Measurements from ENCODE around the gene PCSK5. TPM values are rescaled to one million over a fixed set of nuclear protein-coding genes. Genes with fewer than 3 reads are reported as not detected.

PCSK5 gene
- total RNA-seq, 2 experiments from 2014 or later: 1.6 to 1.9 TPM

GRCh38 chr9:75914883-75915452, 24.5 kb downstream of the PCSK5 start:
- CTCF ChIA-PET: no interaction called here
- POLR2A ChIA-PET: no interaction called here

DNA sequence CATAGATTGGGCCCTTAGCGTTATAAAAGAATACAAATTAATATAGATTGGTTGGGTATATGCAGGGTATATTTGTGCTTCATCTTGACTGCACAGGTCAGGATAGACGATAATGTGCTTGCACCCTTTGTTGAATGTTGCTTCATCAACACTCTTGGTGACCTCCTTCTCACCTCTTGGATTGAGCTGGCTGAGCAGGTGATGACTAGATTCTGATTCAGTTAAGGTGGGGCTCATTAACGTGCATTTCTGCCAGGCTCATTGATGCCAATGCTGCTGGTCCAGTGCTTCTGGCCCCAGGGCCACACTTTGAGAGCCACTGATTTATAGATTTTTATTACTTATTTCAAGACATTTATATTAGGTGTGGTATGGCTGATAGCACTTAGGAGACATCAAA, 27.7 kb downstream of the PCSK5 start:
- CTCF ChIA-PET: no interaction called here
- POLR2A ChIA-PET: no interaction called here

DNA sequence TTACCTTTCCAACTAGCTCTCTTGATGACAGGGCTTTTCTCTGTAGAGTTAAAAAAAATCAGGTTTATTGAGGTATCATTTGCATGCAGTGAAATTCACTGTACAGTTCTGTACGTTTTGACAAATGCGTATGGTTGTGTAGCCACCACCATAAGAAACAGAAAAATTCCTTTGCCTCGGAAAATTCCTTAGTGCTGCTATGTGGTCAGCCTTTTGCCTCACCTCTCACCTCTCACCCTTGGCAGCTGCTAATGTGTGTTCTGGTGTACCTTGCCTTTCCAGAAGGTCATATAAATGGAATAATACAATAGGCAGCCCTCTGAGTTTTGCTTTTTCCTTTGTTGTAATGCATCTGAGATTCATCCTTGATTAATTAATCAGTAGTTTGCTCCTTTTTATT, 28.4 kb downstream of the PCSK5 start:
- ChIA-PET CTCF (no interaction called here), POLR2A (no interaction called here)

- ChIA-PET CTCF (no interaction called here), POLR2A (no interaction called here)
Observed at GRCh38 chr9:75921391-75922127, 31.1 kb downstream of the PCSK5 start.

- ChIA-PET CTCF (no interaction called here), POLR2A (no interaction called here)
Observed at GRCh38 chr9:75926385-75926784, 35.9 kb downstream of the PCSK5 start.

GRCh38 chr9:75927356-75927755, 36.9 kb downstream of the PCSK5 start:
- ChIA-PET POLR2A (no interaction called here), CTCF (no interaction called here)

- POLR2A ChIA-PET: no interaction called here
Observed at GRCh38 chr9:75930190-75930589, 39.7 kb downstream of the PCSK5 start.

DNA sequence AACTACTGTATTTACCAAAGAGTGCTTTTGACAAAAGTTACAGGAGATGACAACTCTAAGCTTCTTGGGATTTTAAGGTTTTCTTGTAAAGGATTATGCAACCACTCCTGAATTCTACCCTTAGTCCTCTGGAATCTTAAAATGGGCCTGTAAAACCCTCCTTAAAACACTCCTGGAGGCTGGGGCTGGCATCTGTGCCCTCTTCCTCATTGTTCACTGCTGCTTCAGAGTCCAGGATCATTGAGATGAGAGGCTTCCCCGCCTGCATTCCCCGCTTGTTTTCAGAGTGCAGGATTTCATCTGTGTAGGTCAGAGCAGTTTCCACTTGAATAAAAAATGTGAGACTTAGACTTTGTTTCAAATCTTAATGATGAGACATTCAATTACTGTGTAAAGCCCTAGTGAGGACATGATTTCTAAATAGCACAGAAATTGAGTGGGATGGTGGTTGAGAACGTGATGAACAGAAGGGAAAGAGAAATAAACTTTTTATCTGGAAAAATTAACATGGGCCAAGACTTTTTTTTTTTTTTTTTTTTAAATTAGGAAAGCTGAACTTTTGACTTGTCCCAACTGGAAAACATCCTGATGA, 40.4 kb downstream of the PCSK5 start:
- ChIA-PET POLR2A (no interaction called here), CTCF (no interaction called here)

More at GRCh38 chr9:75930190-75930589, 39.7 kb downstream of the PCSK5 start:
- CTCF ChIA-PET: interaction anchor here (0.7 kb wide), 1 partner anchor 363 kb away, joined by 5 read pairs; no protein-coding TSS in a partner anchor

GRCh38 chr9:75933982-75934381, 43.5 kb downstream of the PCSK5 start:
- CTCF ChIA-PET: no interaction called here
- POLR2A ChIA-PET: no interaction called here

DNA sequence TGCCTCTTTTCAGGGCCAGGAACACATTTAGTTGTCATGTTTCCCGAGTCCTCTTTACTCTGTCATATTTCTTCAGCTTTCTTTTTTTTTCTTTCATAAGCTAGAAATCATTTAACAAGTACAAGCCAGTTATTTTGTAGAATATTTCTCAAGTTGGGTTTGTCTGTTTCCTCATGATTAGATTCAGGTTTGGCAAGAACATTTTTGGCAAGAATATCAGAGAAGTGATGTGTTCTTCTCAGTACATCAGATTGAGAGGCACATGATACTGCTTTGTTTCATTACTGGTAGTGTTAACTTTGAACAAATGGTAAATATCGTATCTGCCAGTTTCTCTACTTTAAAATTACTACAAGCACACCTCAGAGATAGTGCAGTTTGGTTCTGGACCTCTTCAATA, 45.1 kb downstream of the PCSK5 start:
- ChIA-PET POLR2A (no interaction called here), CTCF (no interaction called here)

GRCh38 chr9:75937521-75938258, 47.2 kb downstream of the PCSK5 start:
- ChIA-PET CTCF (no interaction called here), POLR2A (no interaction called here)

- POLR2A ChIA-PET: no interaction called here
- CTCF ChIA-PET: no interaction called here
Observed at GRCh38 chr9:75938946-75939345, 48.5 kb downstream of the PCSK5 start.

DNA sequence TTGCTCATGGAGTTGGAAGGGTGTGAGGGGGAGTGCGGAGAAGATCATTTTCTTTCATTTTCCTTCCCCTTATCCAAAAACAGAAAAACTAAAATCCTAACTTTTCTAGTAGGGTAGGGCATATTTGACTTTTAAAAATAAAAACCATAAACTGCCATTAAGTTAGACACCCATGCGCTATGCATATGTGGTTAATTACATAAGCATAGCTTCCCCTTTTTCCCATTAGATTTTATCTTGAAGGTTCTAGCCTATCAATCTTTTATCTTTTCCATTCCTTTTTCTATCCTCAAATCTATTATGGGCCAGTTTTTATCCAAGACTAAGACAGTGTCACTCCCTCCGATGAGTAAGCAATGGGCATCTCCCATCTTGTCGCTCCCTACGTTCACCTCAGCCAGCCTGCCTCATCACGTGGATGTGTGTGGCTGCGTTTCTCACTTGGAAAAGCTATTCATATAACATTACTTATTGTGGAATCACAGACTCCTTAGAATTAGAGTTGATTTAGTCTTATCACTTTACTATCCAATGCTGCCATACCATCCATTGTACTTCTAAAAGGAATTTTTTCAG, 49.2 kb downstream of the PCSK5 start:
- ChIA-PET CTCF (no interaction called here), POLR2A (no interaction called here)

DNA sequence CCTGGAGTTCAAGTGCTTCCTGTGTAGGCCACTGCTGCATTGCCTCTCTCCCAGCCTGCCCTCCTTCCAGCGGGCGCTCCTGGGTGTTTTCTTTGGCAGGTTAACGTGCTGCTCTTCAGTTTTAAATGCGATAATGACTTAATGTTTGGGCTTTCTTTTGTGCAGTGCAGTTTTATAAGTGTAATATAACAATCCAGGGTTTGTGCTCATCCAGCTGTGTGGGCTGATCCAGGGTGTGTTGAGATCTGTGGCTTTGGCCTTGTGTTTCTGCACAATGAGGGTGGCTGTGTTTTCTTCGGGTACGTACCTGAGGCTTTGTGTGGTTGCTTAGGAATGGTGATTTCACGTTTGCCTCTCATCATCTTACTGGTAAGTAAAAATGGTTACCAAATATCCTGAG, 50.6 kb downstream of the PCSK5 start:
- POLR2A ChIA-PET: no interaction called here
- CTCF ChIA-PET: no interaction called here

DNA sequence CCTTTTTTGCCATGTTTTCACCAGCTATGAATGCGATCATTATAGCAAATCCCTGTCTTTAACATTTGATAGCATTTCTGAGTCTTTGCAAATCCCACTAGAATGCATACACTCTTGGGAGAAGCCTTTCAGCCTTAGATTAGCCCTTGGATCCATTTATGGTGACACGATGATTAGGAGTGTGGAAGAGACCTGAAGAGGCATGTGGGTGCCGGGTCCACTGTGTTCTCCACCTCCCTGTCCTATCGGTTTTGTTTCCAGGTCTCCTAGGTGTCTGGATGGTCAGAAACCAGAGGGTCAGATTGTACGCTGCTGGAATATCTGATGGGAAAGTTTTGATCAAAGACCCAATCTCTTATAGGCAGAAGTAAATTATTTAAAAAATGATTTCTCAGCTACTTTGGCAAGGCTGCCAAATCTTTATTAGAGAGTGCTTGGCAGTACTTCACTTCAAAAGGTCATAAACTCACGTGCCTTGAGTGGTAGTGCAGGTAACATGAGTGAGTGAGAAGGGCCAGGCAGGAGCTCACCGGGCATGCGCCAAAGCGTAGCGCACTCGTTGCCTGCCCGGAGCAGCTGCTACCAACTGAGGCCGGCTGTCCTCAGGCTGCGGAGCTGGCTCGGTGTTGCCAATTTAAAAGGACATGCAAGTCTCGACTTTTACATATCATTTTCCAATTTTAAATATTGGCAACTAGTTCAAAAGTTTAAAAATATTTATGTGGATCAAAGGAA, 51.3 kb downstream of the PCSK5 start:
- ChIA-PET POLR2A (no interaction called here), CTCF (no interaction called here)

DNA sequence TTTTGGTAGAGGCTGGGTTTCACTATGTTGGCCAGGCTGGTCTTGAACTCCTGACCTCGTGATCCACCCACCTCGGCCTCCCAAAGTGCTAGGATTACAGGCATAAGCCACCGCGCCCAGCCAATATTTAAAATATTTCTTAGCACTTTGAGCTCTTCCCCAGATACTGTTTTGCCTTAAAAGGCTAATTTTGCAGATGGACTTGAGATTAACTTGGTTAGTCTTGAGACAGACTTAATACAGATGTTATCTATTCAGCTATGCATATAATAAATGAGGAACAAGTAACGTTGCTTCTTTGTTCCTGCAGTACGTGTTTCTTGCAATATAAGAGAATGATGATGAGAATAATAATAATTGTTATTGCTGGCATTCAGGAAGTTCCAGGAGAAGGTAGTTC, 56.3 kb downstream of the PCSK5 start:
- ChIA-PET CTCF (no interaction called here), POLR2A (no interaction called here)

DNA sequence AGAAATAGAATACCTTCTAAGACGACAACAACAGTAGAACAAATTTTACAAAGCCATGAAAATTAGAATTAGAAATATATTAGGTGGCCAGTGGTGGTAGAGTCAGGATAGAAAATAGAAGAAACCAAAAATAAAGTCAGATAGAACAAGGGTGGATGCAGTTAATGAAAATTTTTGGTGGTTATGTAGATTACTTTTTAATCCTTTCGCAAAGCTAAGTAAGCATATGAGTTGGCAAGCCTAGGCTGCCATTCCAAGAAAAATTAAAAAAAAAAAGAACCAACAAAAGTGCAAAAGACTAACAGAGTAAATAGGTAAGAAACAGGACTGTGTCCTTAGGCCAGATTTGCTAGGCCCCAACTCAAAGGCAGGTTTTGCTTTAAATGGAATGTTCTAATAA, 56.8 kb downstream of the PCSK5 start:
- ChIA-PET CTCF (no interaction called here), POLR2A (no interaction called here)

- ChIA-PET POLR2A (no interaction called here), CTCF (no interaction called here)
Observed at GRCh38 chr9:75950998-75951397, 60.5 kb downstream of the PCSK5 start.

DNA sequence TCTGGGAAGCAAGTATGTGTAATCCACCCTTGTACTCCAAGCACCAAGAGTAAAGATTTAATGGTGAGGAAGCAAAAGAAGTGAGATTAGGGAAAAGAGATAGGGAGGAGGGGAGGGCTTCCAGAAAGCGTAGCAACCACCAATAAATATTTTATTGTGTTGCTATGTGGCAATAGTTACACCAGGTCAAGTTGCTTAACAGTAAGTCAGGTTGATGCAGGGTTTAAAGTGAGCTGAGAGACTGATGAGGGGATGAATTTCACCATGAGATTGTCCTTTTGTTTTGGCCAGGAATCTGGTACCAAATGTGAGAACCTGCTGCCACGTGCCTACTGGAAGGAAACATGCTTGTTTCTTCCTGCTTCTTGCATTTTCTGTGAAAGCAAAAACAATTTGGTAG, 62.7 kb downstream of the PCSK5 start:
- POLR2A ChIA-PET: no interaction called here
- CTCF ChIA-PET: no interaction called here

GRCh38 chr9:75956161-75956560, 65.7 kb downstream of the PCSK5 start:
- CTCF ChIA-PET: no interaction called here
- POLR2A ChIA-PET: no interaction called here
